Activated effector memory CD4-positive, alpha-beta T cell treated with anti-CD3 and anti-CD28 coated beads, Interleukin-2, amount 50 U/mL, for 16 hours (primary cell): Measurements from ENCODE around the gene CALML4.
"Not testable (repeated sequence)": the region's sequence is repeated elsewhere in the genome, so short reads cannot be mapped to it uniquely, and the experiment has no call there.

Source experiments
- DNase-seq: peaks from one replicate; pipeline ENCODE4 v3.0.0-alpha.2; 2020

Gene CALML4

DNA sequence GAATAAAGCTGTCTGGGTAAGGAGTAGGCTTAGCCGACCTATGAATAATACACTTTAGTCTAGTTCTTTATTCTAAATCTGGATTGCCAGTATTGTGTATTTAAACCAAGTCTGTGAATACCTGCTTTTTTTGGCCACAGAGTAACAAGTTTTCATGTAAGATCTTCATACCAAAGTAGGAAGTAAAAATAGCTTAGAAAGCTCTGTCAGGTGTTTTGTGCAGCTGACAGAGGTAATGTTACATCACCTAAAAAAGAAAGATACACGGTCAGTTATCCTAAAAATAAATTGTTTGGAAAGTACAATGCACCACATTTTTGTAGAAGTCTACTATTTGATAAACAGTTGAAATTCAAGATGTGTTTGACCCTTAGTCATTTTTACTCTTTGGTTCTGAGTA is 16.5 kb downstream of the CALML4 start:
- no peak for DNase-seq

DNA sequence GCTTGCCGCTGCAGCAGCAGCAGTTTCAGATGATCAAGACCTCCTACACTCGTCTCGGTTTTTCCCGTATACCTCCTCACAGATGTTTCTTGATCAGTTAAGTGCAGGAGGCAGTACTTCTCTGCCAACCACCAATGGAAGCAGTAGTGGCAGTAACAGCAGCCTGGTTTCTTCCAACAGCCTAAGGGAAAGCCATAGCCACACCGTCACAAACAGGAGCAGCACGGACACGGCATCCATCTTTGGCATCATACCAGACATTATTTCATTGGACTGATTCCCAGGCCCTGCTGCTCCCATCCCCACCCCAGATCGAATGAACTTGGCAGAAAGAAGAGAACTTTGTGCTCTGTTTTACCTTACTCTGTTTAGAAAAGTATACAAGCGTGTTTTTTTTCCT is 17.6 kb downstream of the CALML4 start:
- no peak for DNase-seq

GRCh38 chr15:68186671-68187397 is 18.3 kb downstream of the CALML4 start:
- DNase-seq = no peak

- DNase-seq = no peak
Measured at GRCh38 chr15:68184616-68185480, 20.3 kb downstream of the CALML4 start.

- DNase-seq = no peak
Measured at GRCh38 chr15:68183616-68184315, 21.4 kb downstream of the CALML4 start.

- no peak for DNase-seq
Measured at GRCh38 chr15:68177742-68178141, 27.4 kb downstream of the CALML4 start.

GRCh38 chr15:68176601-68177000 is 28.5 kb downstream of the CALML4 start:
- DNase-seq = no peak

GRCh38 chr15:68175526-68175925 is 29.6 kb downstream of the CALML4 start:
- DNase-seq = no peak

- no peak for DNase-seq
Measured at GRCh38 chr15:68173119-68173518, 32.0 kb downstream of the CALML4 start.

- DNase-seq = not testable (repeated sequence)
Measured at GRCh38 chr15:68172037-68172436, 33.1 kb downstream of the CALML4 start.

DNA sequence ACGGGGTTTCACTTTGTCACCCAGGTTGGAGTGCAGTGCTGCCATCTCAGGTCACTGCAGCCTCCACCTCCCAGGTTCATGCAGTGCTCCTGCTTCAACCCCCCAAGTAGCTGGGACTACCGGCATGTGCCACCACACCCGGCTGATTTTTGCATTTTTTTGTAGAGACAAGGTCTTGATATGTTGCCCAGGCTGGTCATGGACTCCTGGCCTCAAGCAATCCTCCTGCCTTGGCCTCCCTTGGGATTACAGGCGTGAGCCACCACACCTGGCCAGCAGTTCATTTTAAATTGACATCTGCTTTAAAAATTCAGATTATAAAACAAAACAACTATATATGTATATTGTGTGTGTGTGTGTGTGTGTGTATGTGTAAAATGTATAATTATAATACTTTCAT is 38.3 kb downstream of the CALML4 start:
- no peak for DNase-seq

GRCh38 chr15:68163191-68163590 is 41.9 kb downstream of the CALML4 start:
- no peak for DNase-seq

- no peak for DNase-seq
Measured at GRCh38 chr15:68158046-68158628, 47.0 kb downstream of the CALML4 start.

GRCh38 chr15:68157074-68157473 is 48.1 kb downstream of the CALML4 start:
- DNase-seq = no peak

- DNase-seq = no peak
Measured at GRCh38 chr15:68154923-68155559, 50.1 kb downstream of the CALML4 start.

GRCh38 chr15:68152342-68152741 is 52.8 kb downstream of the CALML4 start:
- DNase-seq = no peak

GRCh38 chr15:68151277-68151676 is 53.9 kb downstream of the CALML4 start:
- no peak for DNase-seq

GRCh38 chr15:68150187-68150586 is 54.9 kb downstream of the CALML4 start:
- no peak for DNase-seq

GRCh38 chr15:68149059-68149458 is 56.1 kb downstream of the CALML4 start:
- no peak for DNase-seq

- DNase-seq = no peak
Measured at GRCh38 chr15:68148039-68148438, 57.1 kb downstream of the CALML4 start.

DNA sequence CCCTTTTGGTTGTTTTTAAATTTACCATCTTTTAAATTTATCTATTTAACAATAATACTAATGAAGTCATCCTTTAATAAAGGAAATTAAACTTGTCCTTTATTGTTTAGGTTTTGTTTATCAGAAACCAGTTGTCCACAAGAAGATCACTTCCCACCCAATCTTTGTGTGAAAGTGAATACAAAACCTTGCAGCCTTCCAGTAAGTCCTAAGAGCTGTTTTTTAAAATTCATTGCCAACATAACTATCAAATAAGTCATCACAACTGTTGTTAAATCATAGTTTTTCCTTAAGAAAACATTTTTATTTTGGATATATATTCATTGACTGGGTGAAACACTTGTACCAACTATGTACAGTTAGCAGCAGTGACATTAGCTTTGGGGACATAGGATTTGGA is 59.4 kb downstream of the CALML4 start:
- DNase-seq = no peak

- DNase-seq = no peak
Measured at GRCh38 chr15:68143785-68144184, 61.3 kb downstream of the CALML4 start.

DNA sequence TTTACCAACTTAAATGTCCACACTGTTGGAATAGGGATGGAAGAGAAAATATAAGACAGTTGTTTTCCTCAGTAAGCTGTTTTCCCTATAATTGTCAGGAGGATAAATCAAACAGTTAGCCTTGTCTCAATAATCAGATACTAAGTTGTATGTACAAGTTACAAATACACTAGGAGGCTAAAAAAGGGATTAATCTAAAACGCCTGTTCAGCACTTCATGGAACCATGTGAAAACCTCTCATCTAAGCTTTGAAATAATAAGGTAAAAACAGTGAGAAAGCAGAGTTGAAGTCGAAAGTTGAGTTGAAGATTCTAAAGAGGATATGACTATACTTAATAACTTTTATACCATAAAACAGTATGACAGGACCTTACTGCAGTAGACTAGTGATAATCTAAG is 62.0 kb downstream of the CALML4 start:
- no peak for DNase-seq
